ENCODE measurements around the gene ZNF512B.

The ZNF512B gene

DNA sequence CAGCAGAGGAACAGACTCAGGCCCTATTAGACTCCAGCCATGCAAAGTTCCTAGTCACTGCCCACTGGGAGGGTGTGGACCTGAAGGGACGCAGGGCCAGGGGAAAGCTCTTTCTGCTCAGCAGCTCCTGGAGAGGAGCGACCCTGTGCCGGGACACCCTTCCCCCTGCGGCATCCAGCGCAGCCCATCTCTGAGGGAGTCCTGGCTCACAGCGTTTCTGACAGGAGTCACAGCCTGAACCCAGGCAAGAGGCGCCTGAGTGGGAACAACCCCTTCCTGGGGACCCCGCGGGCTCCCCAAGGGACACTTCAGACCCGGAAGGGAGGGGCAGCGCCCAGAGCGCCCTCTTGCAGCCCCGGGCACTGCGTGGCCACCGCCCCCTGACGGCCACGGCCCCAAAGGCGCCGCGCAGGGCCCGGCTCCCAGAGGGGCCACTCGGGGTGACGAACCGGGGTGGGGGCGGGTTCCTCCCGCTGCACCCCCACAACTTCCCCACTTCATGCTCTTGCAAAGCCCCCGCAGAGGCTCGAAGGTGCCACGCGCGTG lies 14.4 kb downstream of the ZNF512B start:
- H3K27ac ChIP-seq = peak overlapping the region; percentile 98
- TF ChIP-seq, protein P1, sequence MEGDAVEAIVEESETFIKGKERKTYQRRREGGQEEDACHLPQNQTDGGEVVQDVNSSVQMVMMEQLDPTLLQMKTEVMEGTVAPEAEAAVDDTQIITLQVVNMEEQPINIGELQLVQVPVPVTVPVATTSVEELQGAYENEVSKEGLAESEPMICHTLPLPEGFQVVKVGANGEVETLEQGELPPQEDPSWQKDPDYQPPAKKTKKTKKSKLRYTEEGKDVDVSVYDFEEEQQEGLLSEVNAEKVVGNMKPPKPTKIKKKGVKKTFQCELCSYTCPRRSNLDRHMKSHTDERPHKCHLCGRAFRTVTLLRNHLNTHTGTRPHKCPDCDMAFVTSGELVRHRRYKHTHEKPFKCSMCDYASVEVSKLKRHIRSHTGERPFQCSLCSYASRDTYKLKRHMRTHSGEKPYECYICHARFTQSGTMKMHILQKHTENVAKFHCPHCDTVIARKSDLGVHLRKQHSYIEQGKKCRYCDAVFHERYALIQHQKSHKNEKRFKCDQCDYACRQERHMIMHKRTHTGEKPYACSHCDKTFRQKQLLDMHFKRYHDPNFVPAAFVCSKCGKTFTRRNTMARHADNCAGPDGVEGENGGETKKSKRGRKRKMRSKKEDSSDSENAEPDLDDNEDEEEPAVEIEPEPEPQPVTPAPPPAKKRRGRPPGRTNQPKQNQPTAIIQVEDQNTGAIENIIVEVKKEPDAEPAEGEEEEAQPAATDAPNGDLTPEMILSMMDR (conservative IDR thresholded peaks at IDR 0.05) = peak; percentile 69

DNA sequence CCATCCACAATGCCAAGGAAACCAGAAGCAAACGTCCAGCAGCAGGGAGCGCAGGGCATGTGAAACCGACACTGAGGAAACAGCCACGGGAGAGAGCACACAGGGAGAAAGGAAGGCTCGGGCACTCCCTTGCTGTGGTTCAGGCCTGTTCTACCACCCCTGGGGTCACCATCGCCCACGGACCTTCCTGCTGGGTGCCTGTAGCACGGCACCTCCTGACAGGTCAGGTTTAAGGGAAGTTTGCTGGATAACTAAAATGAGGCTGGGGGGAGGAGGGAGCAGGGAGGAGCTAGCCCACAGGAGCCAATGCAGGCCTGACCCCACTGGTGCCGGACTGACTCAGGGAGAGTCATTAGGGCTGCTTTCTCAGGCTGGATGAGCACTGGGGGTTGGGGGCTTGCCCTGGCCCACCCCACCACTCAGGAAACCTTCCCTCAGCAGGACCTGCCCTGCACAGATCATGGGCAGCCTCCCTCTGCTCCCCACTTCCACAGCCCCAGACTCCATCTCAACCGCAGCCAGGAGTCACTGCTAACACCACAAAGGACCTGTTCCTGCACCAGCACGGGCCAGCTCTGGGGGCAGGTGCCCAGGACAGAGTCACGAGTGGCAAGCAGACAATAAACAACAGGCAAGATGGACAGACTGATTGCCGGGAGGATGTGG lies 15.8 kb downstream of the ZNF512B start:
- peak overlapping the region; percentile 98; the same call in 1 of the 2 replicates for H3K27ac ChIP-seq
- TF ChIP-seq, protein P1 (conservative IDR thresholded peaks at IDR 0.05) = no peak

DNA sequence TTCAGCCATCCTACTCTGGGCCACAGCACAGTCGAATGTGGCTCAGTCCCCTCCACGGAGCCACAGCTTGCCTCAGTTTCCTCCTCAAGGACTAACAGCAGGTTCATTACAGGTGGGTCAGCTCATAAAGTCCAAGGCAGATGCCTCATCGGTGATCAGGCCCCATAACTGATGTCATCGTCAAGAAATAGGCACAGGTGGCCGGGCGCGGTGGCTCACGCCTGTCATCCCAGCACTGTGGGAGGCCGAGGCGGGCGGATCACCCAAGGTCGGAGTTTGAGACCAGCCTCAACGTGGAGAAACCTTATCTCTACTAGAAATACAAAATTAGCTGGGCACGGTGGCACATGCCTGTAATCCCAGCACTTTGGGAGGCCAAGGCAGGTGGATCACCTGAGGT lies 17.0 kb downstream of the ZNF512B start:
- H3K27ac ChIP-seq = peak overlapping the region; percentile 98; the same call in 1 of the 2 replicates
- TF ChIP-seq, protein P1 (conservative IDR thresholded peaks at IDR 0.05) = no peak

DNA sequence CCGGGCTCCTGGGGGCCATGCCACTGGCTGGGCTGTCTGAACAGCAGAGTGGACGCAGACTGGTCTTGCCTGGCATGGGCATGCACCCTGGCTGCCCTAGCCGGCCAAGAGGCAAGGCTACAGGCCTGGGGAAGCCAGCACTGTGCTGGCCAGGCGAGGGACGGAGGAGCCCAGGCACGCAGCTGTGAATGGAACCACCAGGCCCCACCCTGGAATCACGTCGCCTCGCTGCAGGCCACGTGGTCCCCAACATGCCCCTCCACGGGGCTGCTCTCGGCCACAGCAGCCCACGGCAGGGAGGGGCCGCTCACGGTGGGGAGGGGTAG lies 17.6 kb downstream of the ZNF512B start:
- peak overlapping the region; percentile 9; the same call in 1 of the 2 replicates for H3K27ac ChIP-seq
- TF ChIP-seq, protein P1 (conservative IDR thresholded peaks at IDR 0.05) = no peak

DNA sequence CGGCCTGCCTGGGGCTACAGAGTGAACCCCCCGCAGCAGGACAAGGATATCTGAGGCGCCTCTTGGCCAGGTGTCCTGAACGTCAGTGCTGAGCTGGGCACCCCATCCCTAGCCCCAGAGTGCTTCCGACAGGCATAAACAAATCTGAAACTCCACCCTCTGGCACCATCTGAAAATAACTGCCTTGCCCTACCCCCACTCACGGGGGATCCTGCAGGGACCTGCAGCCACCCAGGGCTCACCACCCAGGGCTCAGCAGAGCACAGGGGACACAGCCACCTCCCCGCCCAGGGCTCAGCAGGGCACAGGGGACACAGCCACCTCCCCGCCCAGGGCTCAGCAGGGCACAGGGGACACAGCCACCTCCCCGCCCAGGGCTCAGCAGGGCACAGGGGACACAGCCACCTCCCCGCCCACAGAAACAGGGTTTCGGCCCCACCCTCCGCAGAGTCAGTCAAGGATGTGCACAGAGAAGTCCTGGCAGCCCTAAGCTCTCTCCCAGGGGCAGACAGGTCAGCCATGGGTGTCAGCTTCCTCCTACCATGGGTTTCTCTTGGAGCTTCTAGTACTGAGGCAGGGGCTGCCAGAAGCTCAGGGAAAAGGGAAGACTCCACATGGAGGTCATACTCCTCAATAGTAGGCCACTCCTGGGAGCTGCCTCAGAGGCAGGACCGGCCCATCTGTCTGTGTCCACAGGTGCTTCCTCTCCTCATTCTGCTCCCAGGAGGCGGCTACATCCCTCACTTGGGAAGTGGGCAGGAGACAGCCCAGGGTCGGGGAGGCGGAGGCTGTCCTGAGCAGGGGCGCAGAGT lies 18.1 kb downstream of the ZNF512B start:
- peak overlapping the region; percentile 77; the same call in 1 of the 2 replicates for H3K27ac ChIP-seq
- TF ChIP-seq, protein P1 (conservative IDR thresholded peaks at IDR 0.05) = no peak

GRCh38 chr20:63950701-63951397 lies 18.9 kb downstream of the ZNF512B start:
- H3K27ac ChIP-seq = peak overlapping the region; percentile 77
- TF ChIP-seq, protein P1 (conservative IDR thresholded peaks at IDR 0.05) = no peak

All from VCaP (cell line).